OCI-LY7 (cell line): ENCODE results near the gene C2orf72. TPM values are rescaled to one million over a fixed set of nuclear protein-coding genes. Genes with fewer than 3 reads are reported as not detected.

ENCODE experiments used
- BruUV-seq: library from RNA; stranded (reverse); fragments of 400-500 nt; replicated peaks from 2 replicates; lab custom pipeline; 2021; lab: Mats Ljungman, UMichigan
- CTCF ChIA-PET: fragments of 300-600 bp; sonication (Branson Sonifier 250); formaldehyde crosslinking; loops from one replicate; lab custom pipeline; 2022; ENCODE audit warnings: antibody characterized with exemption; ENCODE audit not compliant: unreplicated experiment; lab: Charles Lee
- POLR2A ChIA-PET: fragments of 300-600 bp; sonication (Branson Sonifier 250); formaldehyde crosslinking; loops from one replicate; lab custom pipeline; 2022; ENCODE audit warnings: antibody characterized with exemption; lab: Charles Lee
- DNase-seq: peaks from one replicate; pipeline ENCODE4 v3.0.0-alpha.2; 2015; ENCODE audit warnings: low spot score
- H2AFZ ChIP-seq: fragments of 200-600 bp; sonication (generic), shearing (Covaris generic); 2 replicates; pipeline ENCODE4 v1.6.1; 2014; ENCODE audit warnings: mild to moderate bottlenecking, antibody characterized with exemption, low read length, moderate library complexity
- H3K27ac ChIP-seq: fragments of 200-600 bp; sonication (generic); 2 replicates; pipeline ENCODE4 v1.5.1; 2014; ENCODE audit warnings: mixed run types, low read depth, mild to moderate bottlenecking, moderate library complexity, low read length, inconsistent platforms; ENCODE audit not compliant: poor library complexity, severe bottlenecking
- H3K36me3 ChIP-seq: fragments of 200-600 bp; sonication (generic); 2 replicates; pipeline ENCODE4 v1.6.1; 2014; ENCODE audit warnings: mild to moderate bottlenecking, antibody characterized with exemption, low read length, moderate library complexity, mixed read lengths; ENCODE audit not compliant: insufficient read depth
- H3K4me1 ChIP-seq: fragments of 200-600 bp; sonication (generic); 2 replicates; pipeline ENCODE4 v1.5.1; 2014; ENCODE audit warnings: mild to moderate bottlenecking, low read length; ENCODE audit not compliant: insufficient read depth, poor library complexity, severe bottlenecking
- H3K4me2 ChIP-seq: fragments of 200-600 bp; sonication (generic); 2 replicates; pipeline ENCODE4 v1.6.1; 2014; ENCODE audit warnings: mild to moderate bottlenecking, low read length
- H3K4me3 ChIP-seq: fragments of 200-600 bp; sonication (generic); 2 replicates; pipeline ENCODE4 v1.5.1; 2014; ENCODE audit warnings: mild to moderate bottlenecking, low read depth, low read length; ENCODE audit not compliant: poor library complexity, severe bottlenecking
- H3K79me2 ChIP-seq: fragments of 200-600 bp; sonication (generic); 2 replicates; pipeline ENCODE4 v1.6.1; 2016; ENCODE audit warnings: low read depth, mild to moderate bottlenecking, low read length, moderate library complexity, mixed read lengths; ENCODE audit not compliant: insufficient read depth
- H3K9me2 ChIP-seq: fragments of 200-600 bp; sonication (generic); 2 replicates; pipeline ENCODE4 v1.6.1; 2016; ENCODE audit warnings: mild to moderate bottlenecking, low read length, mixed read lengths; ENCODE audit not compliant: insufficient read depth
- H3K9me3 ChIP-seq: fragments of 200-600 bp; sonication (generic); 2 replicates; pipeline ENCODE4 v1.6.1; 2014; ENCODE audit warnings: mild to moderate bottlenecking, mixed run types, low read length, mixed read lengths
- H4K20me1 ChIP-seq: fragments of 200-600 bp; sonication (generic); 2 replicates; pipeline ENCODE4 v1.6.1; 2014; ENCODE audit warnings: mild to moderate bottlenecking, antibody characterized with exemption, low read length, moderate library complexity, mixed read lengths; ENCODE audit not compliant: insufficient read depth
- CTCF ChIP-seq: fragments of 200-600 bp; sonication (generic); conservative IDR thresholded peaks from 2 replicates; pipeline ENCODE4 v1.5.1; 2014; ENCODE audit warnings: mild to moderate bottlenecking, antibody characterized with exemption, low read length, moderate library complexity, mixed read lengths
- EZH2phosphoT487 ChIP-seq: fragments of 200-600 bp; sonication (generic); IDR thresholded peaks from 2 replicates; pipeline ENCODE4 v1.6.1; 2018; ENCODE audit warnings: low read depth, borderline replicate concordance, mild to moderate bottlenecking, mixed run types, antibody characterized with exemption, low read length, moderate library complexity, mixed read lengths
- intact Hi-C: fragments of 100-400 bp; cut with micrococcal nuclease; formaldehyde crosslinking; loops from one replicate; pipeline ENCODE4 v1.10.0; 2022; ENCODE audit not compliant: unreplicated experiment
- total RNA-seq, 2 experiments: library from RNA; depleted of rRNA in 1 of 2; stranded (reverse); fragments of >200 nt in 1 of 2; shearing (Covaris generic) in 1 of 2; gene quantifications; 2 replicates each; pipeline ENCODE4 v1.2.3, GENCODE V29; 2014 to 2022

C2orf72 gene
- total RNA-seq, 2 experiments from 2014 or later = not detected

GRCh38 chr2:231059756-231060155 lies 22.4 kb downstream of the C2orf72 start:
- no peak overlapping the region for H3K4me3 ChIP-seq
- H2AFZ ChIP-seq = no peak overlapping the region
- no peaks in the 10 kb centered on the region for H3K9me2 ChIP-seq
- peaks cover 27% of the 10 kb centered on the region for H4K20me1 ChIP-seq
- no peak for DNase-seq
- H3K36me3 ChIP-seq = peaks cover 54% of the 10 kb centered on the region
- no peaks in the 10 kb centered on the region for H3K9me3 ChIP-seq
- ChIA-PET CTCF (no interaction called here), POLR2A (interaction anchor here (0.6 kb wide), 1 partner anchor 242 kb away, joined by 3 read pairs; no protein-coding TSS in a partner anchor)
- no peak overlapping the region for H3K27ac ChIP-seq
- no peak for TF ChIP-seq CTCF
- intact Hi-C loops = no loop called here
- H3K4me1 ChIP-seq = peaks cover 27% of the 10 kb centered on the region
- no TSS peak for BruUV-seq
- peaks cover 53% of the 10 kb centered on the region for H3K79me2 ChIP-seq
- H3K4me2 ChIP-seq = peak overlapping the region; percentile 92; the same call in 1 of the 2 replicates

- Histone ChIP-seq H4K20me1 (peaks cover 22% of the 10 kb centered on the region), H3K9me2 (no peaks in the 10 kb centered on the region), H3K4me1 (peaks cover 24% of the 10 kb centered on the region), H3K4me3 (no peak overlapping the region), H3K4me2 (no peak overlapping the region), H3K79me2 (peaks cover 43% of the 10 kb centered on the region), H3K27ac (no peak overlapping the region), H3K36me3 (peaks cover 82% of the 10 kb centered on the region), H3K9me3 (no peaks in the 10 kb centered on the region), H2AFZ (no peak overlapping the region)
- no peak for DNase-seq
- ChIA-PET CTCF (no interaction called here), POLR2A (no interaction called here)
- BruUV-seq = no TSS peak
- intact Hi-C loops = no loop called here
- TF ChIP-seq EZH2phosphoT487 = no peak
- no peak for TF ChIP-seq CTCF
These were observed 25.5 kb downstream of the C2orf72 start for GRCh38 chr2:231062776-231063175.

- TF ChIP-seq CTCF (no peak), EZH2phosphoT487 (no peak)
- peaks cover 18% of the 10 kb centered on the region for H3K4me1 ChIP-seq
- H4K20me1 ChIP-seq = peaks cover 16% of the 10 kb centered on the region
- H2AFZ ChIP-seq = no peak overlapping the region
- H3K79me2 ChIP-seq = peaks cover 37% of the 10 kb centered on the region
- H3K27ac ChIP-seq = no peak overlapping the region
- CTCF ChIA-PET = no interaction called here
- H3K4me2 ChIP-seq = no peak overlapping the region
- H3K9me3 ChIP-seq = no peaks in the 10 kb centered on the region
- intact Hi-C loops = no loop called here
- BruUV-seq = no TSS peak
- POLR2A ChIA-PET = no interaction called here
- peaks cover 88% of the 10 kb centered on the region for H3K36me3 ChIP-seq
- DNase-seq = no peak
- no peaks in the 10 kb centered on the region for H3K9me2 ChIP-seq
- no peak overlapping the region for H3K4me3 ChIP-seq
These were observed 26.0 kb downstream of the C2orf72 start for GRCh38 chr2:231063347-231063746.
